Measurements from ENCODE around the gene ICA1L. TPM values are rescaled to one million over a fixed set of nuclear protein-coding genes. Genes with fewer than 3 reads are reported as not detected.

Gene ICA1L
- total RNA-seq, 1 experiment from 2014 or later = 0.74 TPM

- DNase-seq (ENCODE audit: low read depth) = no peak
These were observed 128.0 kb downstream of the ICA1L start for GRCh38 chr2:202743613-202744012.

- no peak for DNase-seq (ENCODE audit: low read depth)
These were observed 134.7 kb downstream of the ICA1L start for GRCh38 chr2:202736826-202737225.

GRCh38 chr2:202726070-202726469 is 145.5 kb downstream of the ICA1L start:
- DNase-seq (ENCODE audit: low read depth) = no peak

GRCh38 chr2:202723746-202724145 is 147.8 kb downstream of the ICA1L start:
- no peak for DNase-seq (ENCODE audit: low read depth)

Other genes with a start within 250 kb of the ICA1L start
- gene FAM117B, start 236.8 kb downstream of the ICA1L start, total RNA-seq (2014; rRNA removed; shearing (Covaris generic)) = 1.4 and 2.1 TPM in 2 replicates
- 110 and 112 TPM in 2 replicates for gene WDR12, start 39.9 kb upstream of the ICA1L start, total RNA-seq (2014; rRNA removed; shearing (Covaris generic))
- 4.9 and 5.8 TPM in 2 replicates for gene CARF, start 40.5 kb upstream of the ICA1L start, total RNA-seq (2014; rRNA removed; shearing (Covaris generic))
- gene NBEAL1, start 143.1 kb upstream of the ICA1L start, total RNA-seq (2014; rRNA removed; shearing (Covaris generic)) = 11.0 and 17.6 TPM in 2 replicates